Ishikawa (cell line): Measurements from ENCODE around the gene EEPD1.

ENCODE experiments used
- EGR1 ChIP-seq: IDR thresholded peaks from 2 replicates; pipeline ENCODE4 v1.6.1; 2012
- EP300 ChIP-seq: IDR thresholded peaks from 2 replicates; pipeline ENCODE4 v1.6.1; 2012; ENCODE audit warnings: borderline replicate concordance
- FOXM1 ChIP-seq: IDR thresholded peaks from 2 replicates; pipeline ENCODE4 v1.6.1; 2012; ENCODE audit warnings: low read depth, borderline replicate concordance
- NFIC ChIP-seq: IDR thresholded peaks from 2 replicates; pipeline ENCODE4 v1.6.1; 2012
- TAF1 ChIP-seq: IDR thresholded peaks from 2 replicates; pipeline ENCODE4 v1.6.1; 2012; ENCODE audit warnings: low read depth, mild to moderate bottlenecking
- TCF12 ChIP-seq: IDR thresholded peaks from 2 replicates; pipeline ENCODE4 v1.6.1; 2012; ENCODE audit warnings: low read depth
- TEAD4 ChIP-seq: IDR thresholded peaks from 2 replicates; pipeline ENCODE4 v1.6.1; 2012
- YY1 ChIP-seq: IDR thresholded peaks from 2 replicates; pipeline ENCODE4 v1.6.1; 2012; ENCODE audit warnings: low read depth
- TF ChIP-seq, protein P1 (sequence below): IDR thresholded peaks from 2 replicates; pipeline ENCODE4 v1.6.1; 2012; ENCODE audit warnings: low read depth, mild to moderate bottlenecking

DNA sequence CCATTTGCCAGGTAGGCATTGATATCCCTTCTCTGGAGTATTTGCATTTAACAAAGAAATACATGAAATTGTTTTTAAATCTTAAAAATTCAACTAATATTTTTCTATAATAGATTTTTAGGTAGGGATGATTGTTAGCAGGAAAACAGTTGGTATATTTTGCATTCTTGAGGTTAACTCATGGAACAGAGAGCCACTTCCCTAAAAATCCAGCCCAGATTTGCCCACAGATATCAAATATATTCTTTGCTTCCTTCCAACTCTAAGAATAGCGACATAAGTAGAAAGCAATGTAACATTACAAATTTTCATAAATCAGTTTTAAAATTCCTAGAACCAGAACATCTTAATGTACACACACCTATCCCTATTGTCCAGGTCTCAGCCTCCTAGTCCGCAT lies 191.6 kb downstream of the EEPD1 start:
- TF ChIP-seq, protein P1, sequence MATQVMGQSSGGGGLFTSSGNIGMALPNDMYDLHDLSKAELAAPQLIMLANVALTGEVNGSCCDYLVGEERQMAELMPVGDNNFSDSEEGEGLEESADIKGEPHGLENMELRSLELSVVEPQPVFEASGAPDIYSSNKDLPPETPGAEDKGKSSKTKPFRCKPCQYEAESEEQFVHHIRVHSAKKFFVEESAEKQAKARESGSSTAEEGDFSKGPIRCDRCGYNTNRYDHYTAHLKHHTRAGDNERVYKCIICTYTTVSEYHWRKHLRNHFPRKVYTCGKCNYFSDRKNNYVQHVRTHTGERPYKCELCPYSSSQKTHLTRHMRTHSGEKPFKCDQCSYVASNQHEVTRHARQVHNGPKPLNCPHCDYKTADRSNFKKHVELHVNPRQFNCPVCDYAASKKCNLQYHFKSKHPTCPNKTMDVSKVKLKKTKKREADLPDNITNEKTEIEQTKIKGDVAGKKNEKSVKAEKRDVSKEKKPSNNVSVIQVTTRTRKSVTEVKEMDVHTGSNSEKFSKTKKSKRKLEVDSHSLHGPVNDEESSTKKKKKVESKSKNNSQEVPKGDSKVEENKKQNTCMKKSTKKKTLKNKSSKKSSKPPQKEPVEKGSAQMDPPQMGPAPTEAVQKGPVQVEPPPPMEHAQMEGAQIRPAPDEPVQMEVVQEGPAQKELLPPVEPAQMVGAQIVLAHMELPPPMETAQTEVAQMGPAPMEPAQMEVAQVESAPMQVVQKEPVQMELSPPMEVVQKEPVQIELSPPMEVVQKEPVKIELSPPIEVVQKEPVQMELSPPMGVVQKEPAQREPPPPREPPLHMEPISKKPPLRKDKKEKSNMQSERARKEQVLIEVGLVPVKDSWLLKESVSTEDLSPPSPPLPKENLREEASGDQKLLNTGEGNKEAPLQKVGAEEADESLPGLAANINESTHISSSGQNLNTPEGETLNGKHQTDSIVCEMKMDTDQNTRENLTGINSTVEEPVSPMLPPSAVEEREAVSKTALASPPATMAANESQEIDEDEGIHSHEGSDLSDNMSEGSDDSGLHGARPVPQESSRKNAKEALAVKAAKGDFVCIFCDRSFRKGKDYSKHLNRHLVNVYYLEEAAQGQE = no peak
- no peak for TF ChIP-seq YY1
- no peak for TF ChIP-seq TEAD4
- TF ChIP-seq EP300 = no peak
- no peak for TF ChIP-seq EGR1
- no peak for TF ChIP-seq TCF12
- TF ChIP-seq TAF1 = no peak
- no peak for TF ChIP-seq NFIC
- no peak for TF ChIP-seq FOXM1
